Astrocyte (in vitro differentiated cells and primary cell): Measurements from ENCODE around the gene RASGEF1C.

Experiments used
- CTCF ChIP-seq: IDR thresholded peaks from 2 replicates; pipeline ENCODE4 v1.5.1; 2011; ENCODE audit warnings: low read depth, mild to moderate bottlenecking, inconsistent platforms, low read length, moderate library complexity; ENCODE audit not compliant: insufficient read depth
- EZH2 ChIP-seq: IDR thresholded peaks from 2 replicates; pipeline ENCODE4 v1.6.1; 2012; ENCODE audit warnings: mild to moderate bottlenecking, low read length, inconsistent platforms; ENCODE audit not compliant: insufficient read depth

GRCh38 chr5:180176191-180176590, 32.8 kb downstream of the RASGEF1C start:
- no peak for TF ChIP-seq CTCF
- TF ChIP-seq EZH2 = no peak
